ENCODE data around the gene PTPRT. TPM values are rescaled to one million over a fixed set of nuclear protein-coding genes. Genes with fewer than 3 reads are reported as not detected.
A peak's percentile ranks its signal among the peaks of the same experiment; 100 is the strongest.

Gene PTPRT
- total and polyA plus RNA-seq, 2 of the 4 experiments (the other 2 are of a cell fraction) = not detected

- no peak for TF ChIP-seq SMC3 (IDR thresholded peaks at IDR 0.05; ENCODE audit: low read depth, low read length)
- peak; percentile 20; the same call in 1 of the 2 replicates for TF ChIP-seq CTCF (conservative IDR thresholded peaks at IDR 0.05; ENCODE audit: low read depth, low read length)
- 0 out of 2 replicates have a peak, but pooled peaks have one; percentile 12 for TF ChIP-seq RAD21 (IDR thresholded peaks at IDR 0.05; ENCODE audit: low read length)
- TF ChIP-seq NFE2L2 (IDR thresholded peaks at IDR 0.05; ENCODE audit: low read depth, low read length) = no peak
- TF ChIP-seq MXI1 (IDR thresholded peaks at IDR 0.05; ENCODE audit: borderline replicate concordance, low read depth, low read length) = no peak
- no peak for TF ChIP-seq RCOR1 (IDR thresholded peaks at IDR 0.05; ENCODE audit: insufficient replicate concordance, low read length)
- POLR2A ChIA-PET (ENCODE audit: unreplicated experiment) = no interaction called here
- Histone ChIP-seq H4K91ac (ENCODE audit: insufficient read depth, low read depth, low read length) (no peak overlapping the region), H2BK15ac (ENCODE audit: low read depth, low read length) (no peak overlapping the region), H3K79me1 (ENCODE audit: low read depth in 1 of 2, low read length in 2 of 2) (no peaks in the 10 kb centered on the region), H3K27me3 (ENCODE audit: control insufficient read depth, insufficient read depth, low read length) (no peaks in the 10 kb centered on the region), H2BK5ac (ENCODE audit: low read depth, low read length, poor library complexity, severe bottlenecking) (no peak overlapping the region), H2AFZ (replicated peaks; ENCODE audit: low read length, poor library complexity) (no peak overlapping the region), H2AK9ac (replicated peaks; ENCODE audit: low read depth, low read length, poor library complexity) (no peak overlapping the region), H2BK120ac (ENCODE audit: low read depth, low read length) (no peak overlapping the region), H3K9ac (ENCODE audit: low read depth, low read length) (no peak overlapping the region), H4K8ac (ENCODE audit: low read depth in 2 of 2, low read length in 2 of 2) (no peak overlapping the region), H3K4me3 (ENCODE audit: insufficient read depth, low read depth, low read length) (no peak overlapping the region), H3K9me1 (ENCODE audit: insufficient read depth, low read length) (no peaks in the 10 kb centered on the region), H3K14ac (replicated peaks; ENCODE audit: low read depth, low read length) (no peak overlapping the region), H2AK5ac (ENCODE audit: low read depth, low read length) (no peak overlapping the region), H3K4ac (ENCODE audit: low read depth, low read length) (no peak overlapping the region), H3K4me1 (ENCODE audit: control insufficient read depth, insufficient read depth, low read length) (no peaks in the 10 kb centered on the region), H3K4me2 (ENCODE audit: low read depth, low read length) (no peak overlapping the region), H3K36me3 (ENCODE audit: control insufficient read depth, insufficient read depth, low read length) (no peaks in the 10 kb centered on the region), H3K23ac (ENCODE audit: low read depth, low read length) (no peak overlapping the region), H3K9me3 (ENCODE audit: control insufficient read depth, insufficient read depth, low read length) (peaks cover 26% of the 10 kb centered on the region), H2BK20ac (ENCODE audit: low read depth, low read length) (no peak overlapping the region), H4K20me1 (ENCODE audit: insufficient read depth, low read length) (no peaks in the 10 kb centered on the region), H3K18ac (ENCODE audit: low read depth, low read length) (no peak overlapping the region), H3K27ac (ENCODE audit: insufficient read depth, low read length) (no peak overlapping the region), H4K5ac (ENCODE audit: low read depth, low read length) (no peak overlapping the region), H3K56ac (ENCODE audit: extremely low read depth, insufficient read depth, low read length) (no peak overlapping the region)
- dilution Hi-C loops (cut with HindIII; ENCODE audit: low sequenced_read_pairs, unreplicated experiment) = no loop called here
- no CpG with 5 or more reads among the region's 4 CpGs for whole genome bisulfite sequencing, 2 experiments (ENCODE audit: extremely low coverage in 2 of 2, insufficient read length in 1 of 2)
- intact Hi-C loops (cut with micrococcal nuclease) = no loop called here
- no peak for DNase-seq
- ATAC-seq (ENCODE audit: low read depth) = no peak
- in situ Hi-C loops (cut with MboI; ENCODE audit: low sequenced_read_pairs) = no loop called here
- no TSS peak for BruUV-seq (replicated peaks)
- CTCF ChIA-PET = no interaction called here
Observed at GRCh38 chr20:42530855-42531448, 658.8 kb downstream of the PTPRT start.

Measured in IMR-90 (cell line).